GM18951 (cell line): ENCODE results near the gene GATB.

ENCODE experiments used
- POLR2A ChIP-seq: IDR thresholded peaks from 4 replicates; pipeline ENCODE4 v1.6.1; 2011; ENCODE audit warnings: mild to moderate bottlenecking; ENCODE audit not compliant: insufficient read length, insufficient read depth; ENCODE audit errors: extremely low read depth
- in situ Hi-C: fragments of 300-500 bp; cut with MboI; formaldehyde crosslinking; loops from one replicate; pipeline ENCODE4 v1.12.0; 2022; ENCODE audit warnings: low sequenced_read_pairs, mixed read lengths, inconsistent platforms; ENCODE audit not compliant: unreplicated experiment

Gene GATB

GRCh38 chr4:151798678-151799416 is 38.0 kb upstream of the GATB start:
- in situ Hi-C loops = no loop called here
- no peak for TF ChIP-seq POLR2A

GRCh38 chr4:151797853-151798252 is 37.0 kb upstream of the GATB start:
- in situ Hi-C loops = no loop called here
- no peak for TF ChIP-seq POLR2A

GRCh38 chr4:151797131-151797530 is 36.3 kb upstream of the GATB start:
- in situ Hi-C loops = no loop called here
- TF ChIP-seq POLR2A = no peak

GRCh38 chr4:151796106-151796505 is 35.3 kb upstream of the GATB start:
- in situ Hi-C loops = no loop called here

GRCh38 chr4:151792995-151793394 is 32.2 kb upstream of the GATB start:
- no peak for TF ChIP-seq POLR2A
- in situ Hi-C loops = no loop called here

More at GRCh38 chr4:151796106-151796505, 35.3 kb upstream of the GATB start:
- TF ChIP-seq POLR2A = no peak

- in situ Hi-C loops = no loop called here
- TF ChIP-seq POLR2A = no peak
Observed at GRCh38 chr4:151792530-151792929, 31.7 kb upstream of the GATB start.

GRCh38 chr4:151788021-151788420 is 27.2 kb upstream of the GATB start:
- no peak for TF ChIP-seq POLR2A
- in situ Hi-C loops = no loop called here

GRCh38 chr4:151786158-151786495 is 25.3 kb upstream of the GATB start:
- TF ChIP-seq POLR2A = no peak
- in situ Hi-C loops = no loop called here

- in situ Hi-C loops = no loop called here
- no peak for TF ChIP-seq POLR2A
Observed at GRCh38 chr4:151785484-151786157, 24.8 kb upstream of the GATB start.

- in situ Hi-C loops = no loop called here
- TF ChIP-seq POLR2A = no peak
Observed at GRCh38 chr4:151784706-151785105, 23.9 kb upstream of the GATB start.

- in situ Hi-C loops = no loop called here
- no peak for TF ChIP-seq POLR2A
Observed at GRCh38 chr4:151783867-151784266, 23.1 kb upstream of the GATB start.

GRCh38 chr4:151782296-151782695 is 21.5 kb upstream of the GATB start:
- no peak for TF ChIP-seq POLR2A
- in situ Hi-C loops = no loop called here

- in situ Hi-C loops = no loop called here
- TF ChIP-seq POLR2A = no peak
Observed at GRCh38 chr4:151781026-151781425, 20.2 kb upstream of the GATB start.

GRCh38 chr4:151777471-151777870 is 16.7 kb upstream of the GATB start:
- in situ Hi-C loops = no loop called here
- TF ChIP-seq POLR2A = no peak
